HL-60 (cell line): ENCODE measurements around the gene ZCCHC24.
A peak's percentile ranks its signal among the peaks of the same experiment; 100 is the strongest.

Experiments used
- DNase-seq, 2 experiments: peaks; one replicate each; pipeline ENCODE4 v3.0.0-alpha.2; 2010 to 2020; ENCODE audit warnings: low read depth in 1 of 2, low spot score in 1 of 2
- H3K27ac ChIP-seq: fragments of 250-450 bp; sonication (Bioruptor Pico); replicated peaks from 2 replicates; pipeline ENCODE4 v1.5.1; 2020; ENCODE audit warnings: mild to moderate bottlenecking, moderate library complexity
- H3K27me3 ChIP-seq: fragments of 250-450 bp; sonication (Bioruptor Pico); 2 replicates; pipeline ENCODE4 v1.5.1; 2021; ENCODE audit warnings: mild to moderate bottlenecking, moderate library complexity; ENCODE audit not compliant: insufficient read depth, poor library complexity, severe bottlenecking
- H3K4me3 ChIP-seq: replicated peaks from 2 replicates; pipeline ENCODE4 v1.5.1; 2011; ENCODE audit warnings: mild to moderate bottlenecking, control low read depth, low read length; ENCODE audit not compliant: insufficient read depth
- CTCF ChIP-seq: IDR thresholded peaks from one replicate; pipeline ENCODE4 v1.5.1; 2011; ENCODE audit warnings: low read length, control low read depth, inconsistent platforms; ENCODE audit not compliant: insufficient read depth
- GABPA ChIP-seq: IDR thresholded peaks from 2 replicates; pipeline ENCODE4 v1.6.1; 2012; ENCODE audit warnings: low read depth
- POLR2AphosphoS5 ChIP-seq: IDR thresholded peaks from 2 replicates; pipeline ENCODE4 v1.6.1; 2012; ENCODE audit warnings: low read depth
- REST ChIP-seq: IDR thresholded peaks from 2 replicates; pipeline ENCODE4 v1.6.1; 2012; ENCODE audit warnings: low read depth; ENCODE audit not compliant: insufficient replicate concordance
- SPI1 ChIP-seq: IDR thresholded peaks from 2 replicates; pipeline ENCODE4 v1.6.1; 2012; ENCODE audit warnings: low read depth, mild to moderate bottlenecking, borderline replicate concordance

ZCCHC24 gene

GRCh38 chr10:79404690-79405131, 40.7 kb downstream of the ZCCHC24 start:
- DNase-seq, result no peak
- Histone ChIP-seq H3K27ac (no peak overlapping the region), H3K27me3 (no peaks in the 10 kb centered on the region), H3K4me3 (no peak overlapping the region)
- TF ChIP-seq GABPA (no peak), REST (no peak), SPI1 (no peak)

- no peaks in the 10 kb centered on the region for H3K27me3 ChIP-seq
- no peak overlapping the region for H3K27ac ChIP-seq
- peak; percentile 43 to 64 for DNase-seq
- H3K4me3 ChIP-seq, result no peak overlapping the region
- TF ChIP-seq REST (no peak), POLR2AphosphoS5 (peak; percentile 69; the same call in 1 of the 2 replicates)
Measured at GRCh38 chr10:79404231-79404609, 41.2 kb downstream of the ZCCHC24 start.

- H3K27ac ChIP-seq, result no peak overlapping the region
- no peak for DNase-seq
- TF ChIP-seq CTCF, result no peak
- TF ChIP-seq GABPA, result no peak
- TF ChIP-seq REST, result no peak
- TF ChIP-seq POLR2AphosphoS5, result no peak
- TF ChIP-seq SPI1, result no peak
Measured at GRCh38 chr10:79403441-79404230, 41.8 kb downstream of the ZCCHC24 start.

GRCh38 chr10:79402951-79403350, 42.5 kb downstream of the ZCCHC24 start:
- no peaks in the 10 kb centered on the region for H3K27me3 ChIP-seq
- no peak overlapping the region for H3K4me3 ChIP-seq
- H3K27ac ChIP-seq, result no peak overlapping the region
- TF ChIP-seq CTCF (no peak), POLR2AphosphoS5 (no peak), SPI1 (no peak), REST (no peak)
- no peak for DNase-seq

More at GRCh38 chr10:79403441-79404230, 41.8 kb downstream of the ZCCHC24 start:
- no peak overlapping the region for H3K4me3 ChIP-seq
- no peaks in the 10 kb centered on the region for H3K27me3 ChIP-seq
